Measurements from ENCODE around the gene CRYBB3.

DNA sequence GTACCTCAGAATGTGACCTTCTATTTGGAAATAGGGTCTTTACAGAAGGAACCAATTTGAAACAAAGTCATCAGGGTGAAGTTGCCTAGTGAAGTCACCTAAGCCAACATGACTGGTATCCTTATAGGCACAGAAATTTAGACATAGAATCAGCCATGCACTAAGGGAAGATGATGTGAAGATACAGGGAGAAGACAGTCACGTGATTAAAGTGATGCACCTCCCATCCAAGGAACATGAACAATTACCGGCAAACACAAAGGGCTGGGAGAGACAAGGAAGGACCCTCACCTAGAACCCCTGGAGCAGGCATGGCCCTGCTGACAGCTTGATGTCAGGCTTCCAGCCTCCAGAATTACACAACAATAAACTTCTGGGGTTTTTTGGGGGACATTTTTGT is 16.6 kb downstream of the CRYBB3 start:
- TF ChIP-seq JUN (IDR thresholded peaks at IDR 0.05; ENCODE audit: borderline replicate concordance, insufficient read depth, insufficient read length, low read depth) (no peak), POLR2A (IDR thresholded peaks at IDR 0.05; ENCODE audit: low read depth, low read length) (no peak), FOS (IDR thresholded peaks at IDR 0.05; ENCODE audit: borderline replicate concordance, insufficient read depth, low read length) (no peak), EZH2 (IDR thresholded peaks at IDR 0.05; ENCODE audit: borderline replicate concordance, low read depth, low read length, severe bottlenecking) (no peak)
- TF ChIP-seq, protein P1, sequence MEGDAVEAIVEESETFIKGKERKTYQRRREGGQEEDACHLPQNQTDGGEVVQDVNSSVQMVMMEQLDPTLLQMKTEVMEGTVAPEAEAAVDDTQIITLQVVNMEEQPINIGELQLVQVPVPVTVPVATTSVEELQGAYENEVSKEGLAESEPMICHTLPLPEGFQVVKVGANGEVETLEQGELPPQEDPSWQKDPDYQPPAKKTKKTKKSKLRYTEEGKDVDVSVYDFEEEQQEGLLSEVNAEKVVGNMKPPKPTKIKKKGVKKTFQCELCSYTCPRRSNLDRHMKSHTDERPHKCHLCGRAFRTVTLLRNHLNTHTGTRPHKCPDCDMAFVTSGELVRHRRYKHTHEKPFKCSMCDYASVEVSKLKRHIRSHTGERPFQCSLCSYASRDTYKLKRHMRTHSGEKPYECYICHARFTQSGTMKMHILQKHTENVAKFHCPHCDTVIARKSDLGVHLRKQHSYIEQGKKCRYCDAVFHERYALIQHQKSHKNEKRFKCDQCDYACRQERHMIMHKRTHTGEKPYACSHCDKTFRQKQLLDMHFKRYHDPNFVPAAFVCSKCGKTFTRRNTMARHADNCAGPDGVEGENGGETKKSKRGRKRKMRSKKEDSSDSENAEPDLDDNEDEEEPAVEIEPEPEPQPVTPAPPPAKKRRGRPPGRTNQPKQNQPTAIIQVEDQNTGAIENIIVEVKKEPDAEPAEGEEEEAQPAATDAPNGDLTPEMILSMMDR (IDR thresholded peaks at IDR 0.05; ENCODE audit: extremely low read depth in 1 of 2, insufficient read depth in 1 of 2, low read depth in 1 of 2, low read length in 2 of 2), result no peak
- TF ChIP-seq, protein P2, sequence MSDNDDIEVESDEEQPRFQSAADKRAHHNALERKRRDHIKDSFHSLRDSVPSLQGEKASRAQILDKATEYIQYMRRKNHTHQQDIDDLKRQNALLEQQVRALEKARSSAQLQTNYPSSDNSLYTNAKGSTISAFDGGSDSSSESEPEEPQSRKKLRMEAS (IDR thresholded peaks at IDR 0.05; ENCODE audit: insufficient read depth, insufficient read length), result no peak

All from endothelial cell of umbilical vein (primary cell).